Eye (tissue), 1 donor: ENCODE results near the gene AMBN.
A peak's percentile ranks its signal among the peaks of the same experiment; 100 is the strongest.

Experiments
- DNase-seq: peaks from one replicate; pipeline ENCODE4 v3.0.0-alpha.2; 2015

The AMBN gene

GRCh38 chr4:70591955-70592582 is at the start of gene AMBN:
Gene AMBN (plus strand): TSS chr4:70592256. CDS start chr4:70592359, 103 bp downstream.
- DNase-seq, result no peak

GRCh38 chr4:70544279-70544868 is 47.7 kb upstream of the AMBN start:
- DNase-seq, result peak; percentile 6

- DNase-seq, result no peak
These were observed 35.2 kb upstream of the AMBN start for GRCh38 chr4:70556856-70557255.

- peak; percentile 80 for DNase-seq
These were observed 32.7 kb upstream of the AMBN start for GRCh38 chr4:70559211-70559830.

GRCh38 chr4:70559924-70560323 is 32.1 kb upstream of the AMBN start:
- DNase-seq, result no peak

- no peak for DNase-seq
These were observed 28.0 kb upstream of the AMBN start for GRCh38 chr4:70564033-70564432.

GRCh38 chr4:70570796-70571195 is 21.3 kb upstream of the AMBN start:
- DNase-seq, result no peak

GRCh38 chr4:70571772-70572171 is 20.3 kb upstream of the AMBN start:
- DNase-seq, result no peak

GRCh38 chr4:70575964-70576363 is 16.1 kb upstream of the AMBN start:
- no peak for DNase-seq

- no peak for DNase-seq
These were observed 14.7 kb upstream of the AMBN start for GRCh38 chr4:70577220-70577927.

- DNase-seq, result no peak
These were observed 10.1 kb upstream of the AMBN start for GRCh38 chr4:70581980-70582379.

- no peak for DNase-seq
These were observed 7.9 kb upstream of the AMBN start for GRCh38 chr4:70583952-70584834.

GRCh38 chr4:70586841-70587240 is 5.2 kb upstream of the AMBN start:
- DNase-seq, result no peak

GRCh38 chr4:70589785-70590184 is 2.3 kb upstream of the AMBN start:
- no peak for DNase-seq

- no peak for DNase-seq
These were observed 2.1 kb downstream of the AMBN start for GRCh38 chr4:70594196-70594595.

GRCh38 chr4:70600305-70600704 is 8.2 kb downstream of the AMBN start:
- no peak for DNase-seq

- DNase-seq, result no peak
These were observed 8.9 kb downstream of the AMBN start for GRCh38 chr4:70600977-70601376.

- peak; percentile 85 for DNase-seq
These were observed 9.5 kb downstream of the AMBN start for GRCh38 chr4:70601422-70602039.

- DNase-seq, result no peak
These were observed 11.8 kb downstream of the AMBN start for GRCh38 chr4:70603856-70604255.

GRCh38 chr4:70606459-70606858 is 14.4 kb downstream of the AMBN start:
- no peak for DNase-seq

- DNase-seq, result no peak
These were observed 15.3 kb downstream of the AMBN start for GRCh38 chr4:70607334-70607853.

GRCh38 chr4:70608324-70608723 is 16.3 kb downstream of the AMBN start:
- no peak for DNase-seq
